PFSK-1 (cell line): ENCODE results near the gene TAPBP.

Experiments used
- POLR2AphosphoS5 ChIP-seq: IDR thresholded peaks from 2 replicates; pipeline ENCODE4 v1.6.1; 2012; ENCODE audit warnings: low read depth, mild to moderate bottlenecking, control low read depth, low read length, moderate library complexity
- REST ChIP-seq, 2 experiments: IDR thresholded peaks; 2 replicates each; pipeline versions ENCODE4 v1.6.1 to v1.8.0; 2011 to 2012; ENCODE audit warnings: low read depth in 2 of 2, low read length in 2 of 2, control low read depth in 1 of 2, inconsistent platforms in 1 of 2, mild to moderate bottlenecking in 1 of 2, moderate library complexity in 1 of 2; ENCODE audit not compliant: insufficient read depth in 1 of 2
- TAF1 ChIP-seq: IDR thresholded peaks from 2 replicates; pipeline ENCODE4 v1.6.1; 2012; ENCODE audit warnings: low read length, control low read depth, borderline replicate concordance; ENCODE audit not compliant: insufficient read depth

- TF ChIP-seq POLR2AphosphoS5: no peak
- no peak for TF ChIP-seq TAF1
- TF ChIP-seq REST (IDR thresholded peaks at IDR 0.05; ENCODE audit: insufficient read depth in 1 of 2, low read depth in 2 of 2, low read length in 2 of 2): no peak
These were observed 9.7 kb downstream of the TAPBP start for GRCh38 chr6:33304216-33304615.
